RPMI8226 (cell line): ENCODE measurements around the gene ZFP37.
"Not testable (repeated sequence)": the region's sequence is repeated elsewhere in the genome, so short reads cannot be mapped to it uniquely, and the experiment has no call there.

Experiments
- DNase-seq: peaks from one replicate; pipeline ENCODE4 v3.0.0-alpha.2; 2015

Gene ZFP37

DNA sequence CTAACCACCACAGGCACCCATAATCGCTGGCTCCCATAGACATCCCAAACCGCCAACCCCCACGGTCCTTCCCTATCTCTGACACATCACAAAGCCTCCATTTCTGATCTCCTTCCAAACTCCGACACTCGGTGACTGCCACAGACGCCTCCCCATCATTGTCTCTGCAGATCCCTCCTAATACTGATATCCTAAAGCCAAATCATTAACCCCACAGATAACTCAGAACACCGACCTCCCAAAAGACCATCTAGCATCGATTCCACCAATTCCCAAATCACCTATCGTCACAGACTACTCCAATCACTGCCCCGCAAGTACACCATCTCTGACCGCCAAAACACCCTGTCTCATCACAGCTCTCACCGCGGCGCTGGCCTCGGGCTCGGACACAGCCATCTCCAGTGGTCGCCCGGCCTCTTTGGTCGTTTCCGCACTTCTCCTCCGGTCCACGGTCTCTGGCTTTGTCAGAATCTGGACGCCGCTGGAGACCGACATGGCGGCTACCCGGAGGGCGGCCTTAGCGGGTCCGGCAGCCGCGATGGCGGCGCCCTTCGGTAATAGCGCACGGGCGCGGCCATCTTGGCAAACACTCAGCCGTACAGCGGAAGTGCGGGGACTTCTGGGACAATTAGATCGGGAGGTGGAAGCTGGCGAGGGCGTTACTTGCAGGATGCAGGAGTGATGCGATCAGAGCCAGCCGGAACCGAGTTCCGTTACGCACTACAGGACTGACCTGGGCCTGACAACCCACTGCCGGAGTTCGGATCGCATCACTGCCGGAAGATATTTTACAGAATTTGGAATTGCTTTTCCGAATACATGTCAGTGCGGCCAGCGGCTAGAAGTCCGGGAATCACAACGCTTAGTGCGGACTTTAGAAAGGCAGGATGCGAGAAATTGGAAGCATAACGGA, at the start of gene ZFP37:
ZFP37 (minus strand) TSS at position 534 of the 916 bp plus-strand sequence; CDS start at position 498, 36 bp downstream.
- peak; percentile 84 for DNase-seq

DNA sequence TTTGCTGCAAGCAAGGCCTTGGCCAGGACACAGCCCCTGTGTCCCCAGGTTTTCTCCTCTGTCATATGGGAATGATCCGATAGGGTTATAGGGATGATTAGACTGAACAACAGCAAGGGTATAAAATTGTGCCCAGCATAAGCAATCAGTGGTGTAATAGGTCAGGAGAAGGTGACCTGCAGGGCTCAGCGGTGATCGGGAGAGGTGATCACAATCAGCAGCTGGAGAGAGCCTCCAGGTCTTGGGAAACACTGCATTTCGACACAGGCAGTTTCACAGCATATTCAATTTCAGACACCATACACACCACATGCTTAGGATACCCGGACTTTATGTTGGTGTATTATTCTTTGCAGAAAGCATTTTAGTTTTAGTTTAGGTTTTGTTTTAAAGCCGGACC, 48.8 kb upstream of the ZFP37 start:
- not testable (repeated sequence) for DNase-seq

DNA sequence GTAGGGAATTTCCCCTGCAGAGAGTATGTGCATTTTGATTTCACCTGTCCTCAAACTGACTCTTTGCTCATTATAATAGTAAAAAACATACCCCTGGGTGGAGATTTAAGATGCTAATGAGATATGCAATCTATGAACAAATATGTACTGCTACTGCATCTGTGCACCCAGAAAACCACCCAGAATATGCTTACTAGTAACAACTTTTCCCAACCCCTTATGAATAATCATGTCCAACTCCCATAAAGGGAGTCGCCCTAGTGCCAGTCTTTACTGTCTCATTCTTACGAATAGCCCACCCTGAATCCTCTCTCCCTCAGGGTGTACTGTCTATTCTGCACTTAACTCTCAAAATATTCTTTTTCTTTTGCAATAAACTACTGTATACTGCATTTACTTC, 39.0 kb upstream of the ZFP37 start:
- no peak for DNase-seq

DNA sequence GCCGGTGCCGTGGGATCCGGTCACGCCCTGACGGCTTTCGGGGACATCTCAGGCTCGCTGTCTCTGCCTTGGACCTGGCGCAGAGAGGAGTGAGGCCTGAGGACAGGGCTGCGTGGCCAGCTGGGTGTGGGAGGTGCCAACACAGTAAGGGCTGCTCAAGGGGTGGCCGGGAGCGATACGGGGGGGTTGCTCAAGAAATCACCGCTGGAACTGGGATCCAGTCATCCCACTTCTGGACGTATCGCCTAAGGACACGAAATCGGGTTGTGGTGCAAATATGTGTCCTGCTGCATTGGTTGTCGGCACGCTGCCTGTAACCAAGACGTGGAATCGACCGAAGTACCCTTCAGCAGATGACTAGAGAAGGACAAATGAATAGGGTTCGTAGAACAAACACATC, 33.4 kb upstream of the ZFP37 start:
- DNase-seq: not testable (repeated sequence)

DNA sequence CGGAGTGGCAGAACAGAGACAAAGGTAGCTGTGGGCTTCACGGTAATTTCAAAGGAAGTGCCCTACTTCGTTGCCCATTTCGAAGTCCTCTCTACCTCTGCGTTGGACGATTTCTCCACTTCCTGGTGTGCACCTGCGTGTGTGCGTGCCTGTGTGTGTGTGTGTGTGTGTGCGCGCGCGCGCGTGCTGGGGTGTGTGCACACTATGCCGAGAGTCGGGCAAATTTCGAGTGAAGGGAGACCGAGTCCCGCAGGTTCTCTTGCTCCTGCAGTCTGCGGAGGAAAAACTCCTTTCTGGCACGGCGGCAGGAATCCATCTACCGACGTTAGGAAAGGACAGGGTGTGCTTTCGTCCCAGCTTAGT, 32.6 kb upstream of the ZFP37 start:
- not testable (repeated sequence) for DNase-seq

DNA sequence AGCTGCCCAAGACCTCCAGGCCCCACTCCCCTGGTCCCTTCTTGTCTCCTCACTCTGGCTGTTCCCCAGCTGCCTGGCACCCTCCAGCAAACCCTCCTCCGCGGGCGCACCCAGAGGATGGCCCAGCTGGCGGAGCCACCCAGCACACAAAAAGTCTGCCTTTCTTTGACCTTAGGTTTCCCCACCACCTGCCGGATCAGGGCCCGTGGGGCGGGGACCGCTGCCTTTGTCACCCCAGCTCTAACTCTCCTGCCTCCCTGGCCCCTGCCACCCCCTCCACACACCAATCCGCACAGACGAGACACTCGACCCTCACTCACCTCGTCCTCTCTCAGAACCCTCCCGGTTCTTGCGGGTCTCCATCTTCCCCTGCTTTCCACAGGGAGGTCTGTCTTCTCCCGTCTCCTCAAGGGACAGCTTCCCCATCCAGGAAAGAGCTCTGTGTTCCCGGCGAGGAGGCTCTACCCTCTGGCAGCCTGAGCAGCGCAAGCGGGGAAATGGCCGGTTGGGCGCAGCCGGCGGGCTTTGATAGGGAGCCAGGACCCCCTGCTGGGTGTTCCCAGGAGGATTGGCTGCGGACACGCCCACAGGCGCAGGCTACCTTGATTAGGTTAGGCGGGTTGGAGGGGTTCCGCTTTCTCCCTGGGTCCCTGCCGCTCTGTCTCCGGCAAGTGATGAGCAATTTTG, 32.1 kb upstream of the ZFP37 start:
- not testable (repeated sequence) for DNase-seq

DNA sequence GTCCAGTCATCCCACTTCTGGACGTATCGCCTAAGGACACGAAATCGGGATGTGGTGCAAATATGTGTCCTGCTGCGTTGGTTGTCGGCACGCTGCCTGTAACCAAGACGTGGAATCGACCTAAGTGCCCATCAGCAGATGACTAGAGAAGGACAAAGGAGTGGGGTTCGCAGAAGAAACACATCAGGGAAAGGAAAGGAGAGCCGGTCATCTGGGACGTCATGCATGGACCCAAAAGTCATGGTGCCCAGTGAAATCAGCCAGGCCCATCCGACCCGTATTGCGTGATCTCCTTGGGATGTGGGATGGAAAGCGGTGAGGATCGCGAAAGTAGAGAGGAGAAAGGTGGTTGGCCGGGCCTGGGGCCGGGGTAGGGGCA, 6.4 kb upstream of the ZFP37 start:
- not testable (repeated sequence) for DNase-seq

DNA sequence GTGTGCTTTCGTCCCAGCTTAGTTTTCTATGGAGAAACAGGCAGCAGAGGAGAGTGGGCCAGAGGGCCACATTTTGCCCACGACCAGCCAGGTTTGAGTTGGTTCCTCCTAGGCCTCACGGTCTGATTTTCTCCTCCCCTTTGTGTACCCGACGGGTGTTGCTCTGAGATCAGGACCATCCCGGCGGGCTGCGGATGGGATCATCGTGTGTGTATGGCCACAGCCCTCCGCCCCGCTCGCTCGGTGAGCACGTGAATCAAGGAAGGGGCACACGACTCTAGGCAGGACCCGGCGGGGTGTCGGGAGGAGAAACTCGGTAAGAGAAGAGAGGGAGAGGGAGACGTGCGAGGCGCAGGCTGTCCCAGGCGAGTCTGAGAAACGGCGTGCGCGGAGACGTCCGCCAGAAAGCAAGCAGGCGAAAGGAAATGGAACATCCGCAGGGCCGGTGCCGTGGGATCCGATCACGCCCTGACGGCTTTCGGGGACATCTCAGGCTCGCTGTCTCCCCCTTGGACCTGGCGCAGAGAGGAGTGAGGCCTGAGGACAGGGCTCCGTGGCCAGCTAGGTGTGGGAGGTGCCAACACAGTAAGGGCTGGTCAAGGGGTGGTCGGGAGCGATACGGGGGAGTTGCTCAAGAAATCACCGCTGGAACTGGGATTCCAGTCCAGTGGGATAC, 5.9 kb upstream of the ZFP37 start:
- DNase-seq: not testable (repeated sequence)

DNA sequence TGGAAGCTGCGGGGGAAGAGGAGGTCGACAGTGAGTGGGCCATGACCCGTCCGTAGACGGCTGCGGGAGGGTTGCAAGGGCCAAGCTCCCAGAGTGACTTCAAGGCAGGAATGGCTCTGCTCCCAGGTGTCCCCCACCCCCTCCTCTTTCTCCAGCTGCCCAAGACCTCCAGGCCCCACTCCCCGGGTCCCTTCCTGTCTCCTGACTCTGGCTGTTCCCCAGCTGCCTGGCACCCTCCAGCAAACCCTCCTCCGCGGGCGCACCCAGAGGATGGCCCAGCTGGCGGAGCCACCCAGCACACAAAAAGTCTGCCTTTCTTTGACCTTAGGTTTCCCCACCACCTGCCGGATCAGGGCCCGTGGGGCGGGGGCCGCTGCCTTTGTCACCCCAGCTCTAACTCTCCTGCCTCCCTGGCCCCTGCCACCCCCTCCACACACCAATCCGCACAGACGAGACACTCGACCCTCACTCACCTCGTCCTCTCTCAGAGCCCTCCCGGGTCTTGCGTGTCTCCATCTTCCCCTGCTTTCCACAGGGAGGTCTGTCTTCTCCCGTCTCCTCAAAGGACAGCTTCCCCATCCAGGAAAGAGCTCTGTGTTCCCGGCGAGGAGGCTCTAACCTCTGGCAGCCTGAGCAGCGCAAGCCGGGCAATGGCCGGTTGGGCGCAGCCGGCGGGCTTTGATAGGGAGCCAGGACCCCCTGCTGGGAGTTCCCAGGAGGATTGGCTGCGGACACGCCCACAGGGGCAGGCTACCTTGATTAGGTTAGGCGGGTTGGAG, 4.7 kb upstream of the ZFP37 start:
- DNase-seq: not testable (repeated sequence)

DNA sequence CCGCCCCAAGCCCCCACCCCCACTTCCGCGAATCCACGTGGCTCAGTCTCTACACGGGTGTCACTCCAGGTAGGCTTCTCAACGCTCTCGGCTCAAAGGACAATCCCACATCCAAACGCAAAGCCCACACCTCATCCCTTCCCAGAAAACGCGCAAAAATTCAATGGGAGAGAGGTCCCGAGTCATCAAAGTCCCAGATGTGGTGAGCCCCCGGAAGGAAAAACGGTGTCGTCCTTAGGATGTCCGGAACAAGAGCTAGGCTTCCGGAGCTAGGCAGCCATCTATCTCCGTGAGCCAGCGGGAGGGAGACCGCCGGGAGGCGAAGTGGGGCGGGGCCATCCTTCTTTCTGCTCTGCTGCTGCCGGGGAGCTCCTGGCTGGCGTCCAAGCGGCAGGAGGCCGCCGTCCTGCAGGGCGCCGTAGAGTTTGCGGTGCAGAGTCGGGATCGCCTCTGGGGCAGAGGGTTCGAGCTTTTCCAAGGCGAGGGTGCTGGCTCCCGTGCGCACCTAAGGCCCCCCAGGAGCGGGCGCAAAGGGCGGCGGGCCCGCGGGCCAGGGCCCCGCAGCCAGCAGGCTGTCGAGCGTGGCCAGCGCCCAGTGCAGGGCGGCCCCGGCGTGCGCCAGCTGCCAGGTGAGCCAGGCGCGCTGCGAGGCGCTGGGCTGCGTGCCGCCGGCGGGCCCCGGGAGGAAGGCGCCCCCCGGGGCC, 3.2 kb upstream of the ZFP37 start:
- not testable (repeated sequence) for DNase-seq

DNA sequence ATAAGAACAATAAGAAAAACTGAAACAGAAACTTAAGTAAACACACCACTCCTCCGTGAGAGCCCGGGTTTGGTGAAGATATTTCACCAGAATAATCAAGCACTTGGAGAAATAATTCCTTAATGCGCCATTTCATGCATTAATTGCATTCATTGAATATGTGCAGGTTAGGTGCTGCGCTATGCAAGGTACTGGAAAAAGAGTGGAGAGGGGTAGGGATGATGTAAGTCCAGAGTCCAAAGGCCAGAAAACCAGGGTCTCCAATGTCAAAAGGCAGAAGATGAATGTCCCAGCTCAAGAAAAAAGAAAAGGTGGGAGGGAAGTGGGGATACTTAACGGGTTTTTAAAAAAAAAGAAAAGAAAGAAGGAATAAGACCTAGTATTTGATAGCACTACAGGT, 669 bp upstream of the ZFP37 start:
- no peak for DNase-seq

DNA sequence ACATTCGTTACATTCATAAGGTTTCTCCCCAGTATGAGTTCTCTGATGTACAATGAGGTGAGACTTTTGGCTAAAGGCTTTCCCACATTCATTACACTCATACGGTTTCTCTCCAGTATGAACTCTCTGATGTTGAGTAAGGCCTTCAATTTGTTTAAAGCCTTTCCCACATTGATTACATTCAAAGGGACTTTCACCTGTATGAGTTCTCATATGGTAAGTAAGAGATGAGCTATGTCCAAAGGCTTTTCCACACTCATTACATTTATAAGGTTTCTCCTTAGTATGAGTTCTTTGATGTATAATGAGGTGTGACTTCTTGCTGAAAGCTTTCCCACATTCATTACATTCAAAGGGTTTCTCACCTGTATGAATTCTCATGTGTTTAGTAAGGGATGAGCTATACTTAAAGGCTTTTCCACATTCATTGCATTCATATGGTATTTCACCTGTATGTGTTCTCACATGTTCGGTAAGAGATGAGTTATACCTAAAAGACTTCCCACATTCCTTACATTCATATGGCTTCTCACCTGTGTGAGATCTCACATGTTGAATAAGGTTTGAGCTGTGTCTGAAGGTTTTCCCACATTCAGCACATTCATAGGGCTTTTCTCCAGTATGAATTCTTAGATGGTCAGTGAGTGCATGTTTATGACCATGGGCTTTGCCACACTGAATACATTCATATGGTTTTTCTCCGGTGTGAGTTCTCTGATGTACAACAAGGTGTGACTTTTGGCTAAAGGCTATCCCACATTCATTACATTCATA, 13.5 kb downstream of the ZFP37 start:
- no peak for DNase-seq

DNA sequence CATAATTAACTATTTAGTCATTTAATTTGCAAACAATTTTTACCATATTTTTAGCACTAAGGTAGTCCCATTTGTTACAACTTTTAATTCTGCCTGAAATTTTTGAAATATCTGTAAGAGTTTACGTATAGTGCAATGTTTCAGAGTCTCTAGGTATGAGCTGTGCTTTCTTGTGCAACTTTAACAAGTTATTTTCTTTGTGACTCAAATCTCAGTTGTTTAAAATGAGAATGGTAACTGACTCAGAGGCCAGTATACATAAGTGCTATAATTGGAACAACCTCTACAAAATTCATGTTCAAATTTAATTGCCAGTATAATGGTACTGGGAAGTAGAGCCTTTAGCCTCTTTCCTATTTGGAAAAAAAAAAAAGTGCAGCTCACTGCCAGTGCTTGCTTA, 30.3 kb downstream of the ZFP37 start:
- no peak for DNase-seq

DNA sequence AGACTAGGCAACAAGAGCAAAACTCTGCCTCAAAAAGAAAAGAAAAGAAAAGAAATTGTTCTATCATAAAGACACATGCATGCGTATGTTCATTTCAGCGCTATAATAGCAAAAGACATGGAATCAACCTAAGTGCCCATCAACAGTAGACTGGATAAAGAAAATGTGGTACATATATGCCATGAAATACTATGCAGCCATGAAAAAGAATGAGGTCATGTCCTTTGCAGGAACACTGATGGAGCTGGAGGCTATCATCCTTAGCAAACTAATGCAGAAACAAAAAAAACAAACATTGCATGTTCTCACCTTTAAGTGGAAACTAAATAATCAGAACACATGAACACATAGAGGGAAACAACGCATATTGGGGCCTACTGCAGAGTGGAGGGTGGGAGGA, 38.3 kb downstream of the ZFP37 start:
- no peak for DNase-seq

DNA sequence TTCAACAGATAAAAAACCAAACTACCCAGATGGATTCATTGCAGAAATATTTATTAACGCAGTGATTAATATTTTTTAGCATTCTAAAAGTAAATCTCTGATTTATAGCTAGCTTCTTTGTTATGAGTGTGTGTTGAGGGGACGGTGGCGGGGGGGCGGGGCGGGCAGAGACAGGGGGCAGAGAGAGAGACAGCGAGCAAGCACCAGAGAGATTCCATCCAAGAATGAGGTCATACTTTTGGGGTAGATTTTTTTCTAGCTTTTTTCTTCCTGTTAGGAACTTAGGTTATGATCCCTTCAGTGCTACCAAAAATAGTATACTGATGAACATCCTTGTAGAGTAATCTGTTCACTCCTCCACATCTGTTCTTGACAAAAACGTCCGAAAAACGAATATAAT, 44.0 kb downstream of the ZFP37 start:
- DNase-seq: no peak

DNA sequence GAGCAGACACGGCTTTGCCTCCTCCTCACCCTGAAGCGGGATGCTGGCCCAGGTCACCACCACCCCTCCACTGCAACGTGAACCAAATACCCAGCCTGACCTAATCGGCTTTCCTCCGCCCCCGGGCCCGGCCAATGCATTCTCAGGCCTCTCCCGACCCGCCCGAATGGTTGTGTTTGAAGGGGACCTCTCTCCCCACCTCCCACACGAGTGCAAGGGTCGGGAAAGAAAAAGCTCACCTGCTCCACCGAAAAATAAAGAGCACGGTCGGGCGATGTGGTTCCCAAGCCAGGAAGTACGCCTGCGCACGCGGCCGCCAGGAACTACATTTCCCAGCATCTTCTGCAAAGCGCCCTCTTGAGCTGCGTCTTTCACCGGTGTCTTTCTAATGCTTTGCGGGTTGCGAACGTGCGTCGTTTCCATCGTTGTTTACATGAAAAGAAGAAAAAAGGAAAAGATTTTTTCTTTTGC, 44.6 kb downstream of the ZFP37 start, which contains the start of gene ZNF883:
ZNF883 (minus strand) TSS at position 282 of the 471 bp plus-strand sequence.
- peak; percentile 67 for DNase-seq

DNA sequence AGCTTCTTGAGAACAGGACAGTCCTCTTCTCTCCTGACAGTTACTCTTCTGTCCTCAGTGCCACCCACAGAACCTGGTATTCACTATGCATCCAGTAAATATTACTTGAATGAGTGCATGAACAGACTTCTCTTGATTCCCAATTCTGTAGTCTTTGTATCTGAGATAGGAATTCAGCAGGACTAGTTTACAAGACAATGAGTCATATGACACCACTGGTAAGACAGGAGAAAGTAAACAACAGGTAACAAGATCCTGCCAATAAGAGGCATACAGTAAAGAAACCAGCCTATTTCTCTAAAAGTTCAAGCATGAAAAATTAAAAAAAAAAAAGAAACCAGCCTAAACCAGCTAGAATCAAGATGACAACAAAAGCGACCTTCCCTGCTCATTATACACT, 50.7 kb downstream of the ZFP37 start:
- DNase-seq: no peak

DNA sequence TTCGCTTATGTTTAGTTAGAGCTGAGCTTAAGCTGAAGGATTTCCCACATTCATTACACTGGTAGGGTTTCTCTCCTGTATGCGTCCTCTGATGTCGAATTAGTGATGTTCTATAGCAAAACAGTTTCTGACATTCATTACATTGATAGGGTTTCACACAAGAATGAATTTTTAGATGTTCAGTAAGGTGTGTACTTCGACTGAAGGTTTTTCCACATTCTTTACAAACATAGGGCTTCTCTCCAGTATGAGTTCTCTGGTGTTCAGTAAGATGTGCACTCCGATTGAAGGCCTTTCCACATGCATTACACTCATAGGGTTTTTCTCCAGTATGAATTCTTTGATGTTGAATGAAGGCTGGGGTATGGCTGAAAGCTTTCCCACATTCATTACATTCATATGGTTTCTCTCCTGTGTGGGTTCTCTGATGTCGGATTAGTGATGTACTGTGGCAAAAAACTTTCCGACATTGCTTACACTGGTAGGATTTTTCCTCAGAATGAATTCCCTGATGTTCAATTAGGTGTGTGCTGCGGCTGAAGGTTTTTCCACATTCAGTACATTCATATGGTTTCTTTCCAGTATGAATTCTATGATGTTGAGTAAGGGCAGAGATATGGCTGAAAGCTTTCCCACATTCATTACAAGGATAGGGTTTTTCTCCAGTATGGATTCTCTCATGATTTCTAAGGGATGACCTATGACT, 59.1 kb downstream of the ZFP37 start:
- DNase-seq: no peak
